Amygdala (tissue), 56 donors: ENCODE data around the gene BARX2.

ENCODE experiments used
- DNase-seq, 56 donors: peaks; one replicate each; lab custom pipeline; 2025; lab: John Stamatoyannopoulos, UW

The BARX2 gene

DNA sequence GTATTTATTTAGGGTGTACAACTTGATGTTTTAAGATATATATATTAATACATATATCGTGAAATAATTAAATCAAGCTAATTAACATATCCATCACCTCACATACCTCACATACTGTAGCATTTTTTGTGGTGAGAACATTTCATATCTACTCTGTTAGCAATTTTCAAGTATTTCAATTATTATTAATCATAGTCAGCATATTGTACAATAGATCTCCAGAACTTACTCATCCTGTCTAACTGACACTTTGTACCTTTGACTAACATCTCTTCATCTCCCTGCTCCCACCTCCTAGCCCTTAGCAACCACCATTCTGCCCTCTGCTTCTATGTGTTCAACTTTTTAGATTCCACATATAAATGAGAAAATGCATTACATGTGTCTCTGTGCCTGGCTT is 108.4 kb downstream of the BARX2 start:
- DNase-seq = no peak

DNA sequence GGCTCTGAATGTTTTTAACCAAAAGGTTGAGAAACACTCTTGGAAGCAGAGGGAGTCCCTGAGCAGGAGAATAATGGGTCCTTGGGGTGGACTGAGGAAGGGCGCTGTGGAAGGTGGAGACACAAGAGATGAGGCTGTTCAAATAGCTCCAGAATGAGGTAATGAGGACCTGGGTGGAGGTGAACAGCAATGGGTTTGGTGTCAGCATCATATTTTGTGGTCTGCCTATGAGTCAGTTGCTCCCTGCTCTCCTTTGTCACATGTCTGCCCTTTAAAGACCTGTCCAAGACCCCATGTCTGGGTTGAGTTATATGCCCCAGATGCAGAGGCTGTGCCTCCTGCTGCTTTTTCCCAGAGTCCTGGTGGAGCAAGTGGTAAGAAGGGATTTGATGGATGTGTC is 113.6 kb downstream of the BARX2 start:
- DNase-seq = no peak

DNA sequence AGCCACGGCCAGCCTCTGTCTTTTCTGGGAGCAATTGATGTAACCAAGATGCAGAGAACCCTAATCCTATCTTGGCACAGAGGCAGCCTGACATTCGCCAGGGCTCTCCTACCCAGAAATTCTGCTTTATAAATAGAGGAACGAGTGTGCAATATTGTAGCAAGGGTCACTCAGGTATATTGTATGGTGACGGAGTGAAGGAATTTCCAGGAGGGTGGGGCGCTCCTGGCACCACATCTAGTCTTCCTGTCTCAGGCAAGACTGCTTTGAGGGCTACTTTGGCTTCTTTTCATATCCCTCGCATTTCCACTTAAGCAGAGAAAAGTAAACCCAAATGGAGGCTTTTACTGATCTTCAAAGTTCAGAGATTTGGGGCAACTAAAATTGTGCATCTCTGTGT is 114.4 kb downstream of the BARX2 start:
- DNase-seq = no peak

DNA sequence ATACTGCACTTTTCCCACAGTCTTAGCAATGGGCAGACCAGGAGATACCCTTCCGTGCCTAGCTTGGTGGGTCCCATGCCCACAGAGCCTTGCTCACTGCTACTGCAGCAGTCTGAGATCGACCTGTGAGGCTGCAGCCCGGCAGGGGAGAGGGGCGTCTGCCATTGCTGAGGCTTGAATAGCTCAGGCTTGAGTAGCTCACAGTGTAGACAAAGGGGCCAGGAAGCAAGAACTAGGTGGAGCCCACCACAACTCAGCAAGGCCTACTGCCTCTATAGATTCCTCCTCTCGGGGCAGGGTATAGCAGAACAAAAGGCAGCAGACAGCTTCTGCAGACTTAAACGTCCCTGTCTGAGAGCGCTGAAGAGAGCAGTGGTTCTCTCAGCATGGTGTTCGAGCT is 118.1 kb downstream of the BARX2 start:
- no peak for DNase-seq
